ENCODE measurements around the gene PTPN13.

The PTPN13 gene

GRCh38 chr4:86821151-86821550 is 227.0 kb downstream of the PTPN13 start:
- DNase-seq (ENCODE audit: low spot score): no peak

GRCh38 chr4:86822136-86822535 is 228.0 kb downstream of the PTPN13 start:
- no peak for DNase-seq (ENCODE audit: low spot score)

GRCh38 chr4:86825511-86825910 is 231.4 kb downstream of the PTPN13 start:
- no peak for DNase-seq (ENCODE audit: low spot score)

GRCh38 chr4:86831262-86832130 is 237.4 kb downstream of the PTPN13 start:
- DNase-seq (ENCODE audit: low spot score): no peak

GRCh38 chr4:86833615-86834014 is 239.5 kb downstream of the PTPN13 start:
- DNase-seq (ENCODE audit: low spot score): no peak

DNA sequence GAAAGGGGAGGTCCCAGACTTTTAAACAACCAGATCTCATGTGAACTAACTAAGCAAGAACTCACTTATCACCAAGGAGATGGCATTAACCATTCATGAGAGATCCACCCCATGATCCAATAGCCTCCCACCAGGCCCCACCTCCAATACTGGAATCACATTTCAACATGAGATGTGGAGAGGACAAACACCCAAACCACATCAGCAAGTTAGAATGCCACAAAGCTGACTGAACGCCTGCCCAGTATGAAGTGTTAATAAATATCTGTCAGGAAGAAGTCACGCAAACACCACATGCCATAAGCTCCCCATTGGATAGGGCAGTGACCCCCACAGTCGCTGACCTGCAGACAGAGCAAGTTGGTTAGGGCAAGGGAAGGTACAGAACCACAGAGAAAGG is 240.8 kb downstream of the PTPN13 start:
- no peak for DNase-seq (ENCODE audit: low spot score)

DNA sequence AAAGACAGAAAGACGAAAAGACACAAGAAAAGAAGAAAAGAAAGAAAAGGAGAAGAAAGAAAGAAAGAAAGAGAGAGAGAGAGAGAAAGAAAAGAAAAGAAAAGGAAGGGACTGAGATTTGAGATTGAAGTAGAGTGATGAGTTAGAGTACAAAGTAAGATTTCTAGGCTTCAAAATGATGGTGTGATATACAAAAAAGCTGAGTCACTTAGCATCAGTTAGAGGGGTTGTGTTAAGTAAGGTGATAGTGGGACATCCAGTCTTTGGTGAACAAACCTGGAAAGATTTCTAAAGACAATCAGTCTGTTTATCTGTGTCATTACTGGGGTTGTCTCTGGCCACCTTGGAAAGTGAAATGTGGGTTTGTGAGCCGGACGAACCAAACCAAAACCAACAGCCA is 241.6 kb downstream of the PTPN13 start:
- DNase-seq (ENCODE audit: low spot score): no peak

- no peak for DNase-seq (ENCODE audit: low spot score)
These were observed 243.8 kb downstream of the PTPN13 start for GRCh38 chr4:86837691-86838503.

DNA sequence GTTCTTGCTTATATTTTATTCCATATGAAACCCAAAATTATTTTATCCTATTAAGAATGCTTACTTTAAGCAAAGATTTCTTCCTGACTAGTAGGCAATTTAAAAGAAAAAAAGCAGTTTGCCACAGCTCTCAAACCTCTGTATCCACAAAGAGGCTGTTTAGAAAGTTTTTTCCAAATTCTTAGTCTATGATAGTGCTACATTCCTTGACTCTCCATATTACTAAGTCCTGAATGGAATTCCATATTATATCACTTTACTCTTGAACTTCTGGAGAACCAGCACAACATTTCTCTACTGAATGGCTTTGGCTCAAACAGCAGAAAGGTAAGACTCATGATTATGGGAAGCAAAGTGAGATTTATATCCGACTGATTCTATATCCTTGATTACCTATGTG is 246.7 kb downstream of the PTPN13 start:
- no peak for DNase-seq (ENCODE audit: low spot score)

GRCh38 chr4:86841309-86841708 is 247.2 kb downstream of the PTPN13 start:
- no peak for DNase-seq (ENCODE audit: low spot score)

DNA sequence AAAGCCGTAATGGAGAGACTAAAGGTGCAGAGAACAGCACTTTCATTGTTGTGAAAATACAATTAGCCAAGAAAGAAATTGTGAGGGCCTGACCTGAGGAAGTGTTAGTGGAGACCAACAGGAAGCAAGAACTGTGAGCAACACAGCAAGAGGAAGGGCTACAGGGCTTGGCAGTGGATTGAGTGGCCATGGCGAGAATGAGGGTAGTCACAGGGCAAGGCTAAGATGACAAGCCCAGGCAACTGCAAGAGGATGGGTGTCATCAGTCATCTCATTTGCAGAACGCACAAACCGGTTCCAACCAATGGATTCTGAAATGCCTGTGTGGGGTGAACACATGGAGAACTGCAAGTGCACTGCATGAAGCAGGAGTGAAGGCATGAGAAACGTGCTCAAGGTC is 251.5 kb downstream of the PTPN13 start:
- no peak for DNase-seq (ENCODE audit: low spot score)

- DNase-seq (ENCODE audit: low spot score): no peak
These were observed 252.8 kb downstream of the PTPN13 start for GRCh38 chr4:86846921-86847320.

DNA sequence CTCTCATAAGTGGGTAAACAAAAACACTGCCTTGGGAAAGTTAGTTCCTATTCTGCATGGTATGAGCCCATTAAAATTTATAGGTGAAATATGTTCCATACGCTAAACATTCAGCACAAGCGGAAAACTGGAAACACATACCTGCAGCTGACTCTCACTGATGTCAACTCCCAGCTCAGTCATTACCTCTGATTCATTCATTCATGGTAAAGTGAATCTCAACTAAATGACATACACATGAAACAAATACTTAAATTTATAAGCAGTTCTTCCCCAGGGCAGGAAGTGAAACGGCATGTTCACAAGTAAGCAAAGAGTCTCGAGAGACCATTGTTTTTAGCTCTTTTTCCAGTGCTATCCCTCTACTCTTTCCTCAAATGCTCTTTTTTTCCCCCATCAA is 253.5 kb downstream of the PTPN13 start:
- DNase-seq (ENCODE audit: low spot score): no peak

DNA sequence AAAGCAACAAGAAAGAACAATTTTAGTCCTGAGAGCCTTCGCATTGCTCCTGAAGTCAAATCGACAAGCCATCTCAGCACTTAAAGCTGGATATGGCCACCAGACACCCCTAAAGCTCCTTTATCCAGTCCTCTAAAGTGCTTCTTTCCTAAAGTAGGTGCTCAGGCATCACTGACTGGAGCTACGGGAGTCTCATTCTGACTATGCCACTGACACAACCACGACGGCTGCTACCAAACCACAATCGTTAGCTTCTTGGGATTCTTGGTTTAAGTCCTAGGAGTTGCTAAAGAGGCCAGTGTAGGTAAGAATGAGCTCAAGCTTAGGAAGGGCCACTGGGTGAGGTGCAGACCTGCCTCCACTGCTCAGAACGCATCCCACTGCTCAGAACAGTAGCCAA is 254.0 kb downstream of the PTPN13 start:
- no peak for DNase-seq (ENCODE audit: low spot score)

GRCh38 chr4:86848732-86849619 is 254.9 kb downstream of the PTPN13 start, which contains the start of gene SLC10A6:
Gene SLC10A6 (minus strand): TSS chr4:86849384. CDS start chr4:86849115, 269 bp downstream.
- DNase-seq (ENCODE audit: low spot score): no peak

DNA sequence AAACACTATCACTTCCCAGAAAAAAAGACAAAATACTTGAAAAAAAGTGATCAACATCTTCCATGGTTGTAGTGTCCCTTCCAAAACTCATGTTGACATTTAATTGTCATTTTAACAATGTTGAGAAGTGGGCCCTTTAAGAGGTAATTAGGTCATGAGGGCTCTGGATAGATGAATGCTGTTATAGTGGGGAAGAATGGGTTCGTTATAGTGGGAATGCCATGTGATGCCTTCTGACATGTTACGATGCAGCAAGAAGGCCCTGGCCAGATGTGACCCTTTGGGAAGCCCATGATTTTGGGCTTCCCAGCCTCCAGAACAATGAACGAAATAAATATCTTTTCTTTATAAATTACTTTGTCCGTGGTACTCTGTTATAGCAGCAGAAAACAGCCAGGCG is 259.1 kb downstream of the PTPN13 start:
- no peak for DNase-seq (ENCODE audit: low spot score)

- no peak for DNase-seq (ENCODE audit: low spot score)
These were observed 261.5 kb downstream of the PTPN13 start for GRCh38 chr4:86855572-86855971.

GRCh38 chr4:86856896-86857295 is 262.8 kb downstream of the PTPN13 start:
- no peak for DNase-seq (ENCODE audit: low spot score)

GRCh38 chr4:86857341-86858052 is 263.4 kb downstream of the PTPN13 start:
- DNase-seq (ENCODE audit: low spot score): no peak
